ENCODE data around the gene CHRFAM7A.
"Not testable (repeated sequence)": the region's sequence is repeated elsewhere in the genome, so short reads cannot be mapped to it uniquely, and the experiment has no call there.

CHRFAM7A gene

DNA sequence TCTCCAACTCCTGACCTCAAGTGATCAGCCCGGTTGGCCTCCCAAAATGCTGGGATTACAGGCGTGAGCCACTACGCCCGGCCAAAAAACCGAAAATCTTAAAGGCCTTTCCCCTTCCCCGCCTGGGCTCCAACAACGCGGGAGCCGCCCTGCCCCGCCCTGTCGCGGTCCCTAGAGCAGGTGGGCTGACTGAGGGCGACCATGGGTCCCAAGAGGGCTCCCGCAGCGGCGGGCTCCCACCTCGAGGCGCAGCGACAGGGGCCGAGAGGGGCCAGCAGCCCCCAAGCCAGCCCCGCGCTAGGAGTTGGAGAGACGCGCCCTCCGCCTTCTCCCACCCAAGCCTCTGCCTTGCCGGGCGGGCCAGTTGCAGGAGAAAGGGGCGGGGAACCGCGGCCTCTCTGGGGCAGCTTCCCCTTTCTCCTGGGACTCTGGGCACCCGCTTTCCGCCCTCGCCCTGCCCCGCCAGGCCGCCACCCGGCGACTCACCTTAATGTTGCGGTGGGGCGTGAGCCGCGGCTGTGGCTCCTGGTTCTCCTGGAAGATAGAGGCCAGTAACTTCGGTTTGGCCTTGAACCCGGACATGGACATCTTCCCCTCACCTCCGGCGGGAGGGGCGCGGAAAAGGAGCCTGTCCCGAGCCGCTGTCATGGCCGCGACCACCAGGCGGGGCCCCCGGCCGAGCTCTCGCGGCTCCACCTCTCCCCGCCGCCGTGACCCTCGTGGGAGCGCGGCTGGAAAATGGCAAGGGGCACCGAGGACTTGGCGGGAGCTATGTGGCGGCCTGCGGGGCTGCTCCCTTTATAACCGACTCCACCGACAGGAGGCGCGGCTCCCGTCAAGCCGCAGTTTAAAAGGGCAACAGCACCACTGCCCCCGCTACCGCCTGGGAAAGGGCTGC lies at the start of gene CHRFAM7A:
Gene CHRFAM7A (minus strand): TSS at position 775 of the 898 bp plus-strand sequence. CDS start 10,189 bp downstream, outside the sequence.
- DNase-seq = not testable (repeated sequence)

DNA sequence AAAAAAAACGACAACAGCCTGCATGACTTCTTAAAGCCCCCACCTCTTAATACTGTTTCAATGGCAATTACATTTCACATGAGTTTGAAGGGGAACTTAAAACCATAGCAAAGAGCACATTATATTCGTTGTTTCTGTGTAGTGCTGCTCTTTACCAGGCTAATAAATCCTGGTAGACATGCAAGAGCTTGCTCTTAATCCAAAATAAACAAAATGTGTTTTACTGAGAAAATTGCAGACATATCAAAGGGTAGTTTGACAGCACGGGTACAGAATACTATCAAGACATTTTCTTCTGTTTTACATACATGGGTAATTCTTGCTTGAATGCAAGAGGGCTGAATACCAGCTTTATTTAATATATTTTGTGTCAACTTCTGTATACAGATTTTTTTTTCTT lies 45.0 kb upstream of the CHRFAM7A start:
- DNase-seq = not testable (repeated sequence)

DNA sequence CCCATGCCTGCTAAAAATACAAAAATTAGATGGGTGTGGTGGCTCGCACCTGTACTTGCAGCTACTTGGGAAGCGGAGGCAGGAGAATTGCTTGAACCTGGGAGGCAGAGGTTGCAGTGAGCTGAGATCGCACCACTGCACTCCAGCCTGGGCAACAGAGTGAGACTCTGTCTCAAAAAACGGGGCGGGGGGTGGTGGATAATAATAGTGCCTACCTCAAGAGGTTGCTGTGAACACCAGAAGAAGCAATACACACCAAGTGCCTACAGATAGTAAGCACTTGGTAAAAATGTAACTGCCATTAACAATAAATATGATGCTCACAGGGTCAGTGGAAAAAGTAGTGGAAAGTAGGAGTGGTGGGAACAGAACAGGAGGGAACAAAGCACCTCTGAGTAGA lies 42.5 kb upstream of the CHRFAM7A start:
- DNase-seq = not testable (repeated sequence)

DNA sequence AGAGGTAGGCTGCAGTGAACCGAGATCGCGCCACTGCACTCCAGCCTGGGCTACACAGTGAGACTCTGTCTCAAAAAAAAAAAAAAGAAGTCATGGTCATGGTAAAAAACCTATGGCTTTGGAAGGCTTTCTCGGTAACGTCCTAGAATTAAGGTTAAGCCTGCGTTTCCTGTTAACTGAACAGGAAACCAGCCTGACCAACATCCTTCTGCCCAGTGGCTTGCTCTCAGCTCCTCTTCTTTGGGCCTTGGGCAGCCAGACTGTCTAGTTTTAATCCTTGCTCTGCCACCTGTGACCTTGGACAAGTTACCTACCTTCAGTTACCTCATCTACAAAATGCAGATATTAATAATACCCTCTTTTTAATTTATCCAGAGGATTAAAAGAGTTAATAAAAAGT lies 27.4 kb upstream of the CHRFAM7A start:
- DNase-seq = not testable (repeated sequence)

DNA sequence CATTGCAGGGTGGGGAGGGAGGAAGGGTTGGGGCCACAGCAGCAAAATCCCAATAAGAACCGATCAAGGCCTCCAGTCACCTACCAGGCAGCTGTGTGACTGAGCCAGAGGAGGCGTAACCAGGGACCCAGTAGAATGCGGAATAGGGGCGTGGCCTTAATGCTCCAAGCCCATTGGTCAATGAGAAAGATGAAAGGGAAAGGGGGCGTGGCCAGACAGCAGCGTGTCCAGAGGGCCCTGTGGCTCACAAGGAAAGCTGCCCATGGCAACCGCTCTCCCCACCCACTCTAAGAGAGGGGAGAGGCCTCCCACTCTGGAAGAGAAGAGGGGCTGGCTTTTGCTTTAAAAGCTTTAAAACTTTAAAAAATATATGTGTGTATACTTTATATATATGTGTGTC lies 20.8 kb upstream of the CHRFAM7A start, which contains the start of gene GOLGA8R:
Gene GOLGA8R (minus strand): TSS at position 101 of the 400 bp plus-strand sequence. CDS start 98 bp downstream, at position 3.
- not testable (repeated sequence) for DNase-seq

DNA sequence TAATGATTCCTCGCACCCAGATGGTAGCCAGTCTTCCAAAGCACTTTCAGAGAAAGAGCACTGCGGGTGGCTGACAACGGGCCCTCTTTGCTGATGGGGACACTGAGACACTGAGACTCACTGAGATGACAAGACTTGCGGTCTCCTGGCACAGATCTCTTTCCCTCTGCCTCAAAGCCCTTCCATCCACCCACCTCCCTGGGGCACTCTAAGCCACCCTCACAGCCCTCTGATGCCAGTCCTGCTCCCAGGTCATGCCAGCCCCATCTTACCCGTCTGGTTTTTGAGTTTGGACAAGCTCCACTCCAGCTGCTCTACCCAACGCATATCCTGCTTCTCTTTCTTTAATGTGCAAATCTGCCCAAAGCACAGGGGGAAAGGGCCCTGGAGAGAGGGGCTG lies 14.3 kb upstream of the CHRFAM7A start:
- not testable (repeated sequence) for DNase-seq

DNA sequence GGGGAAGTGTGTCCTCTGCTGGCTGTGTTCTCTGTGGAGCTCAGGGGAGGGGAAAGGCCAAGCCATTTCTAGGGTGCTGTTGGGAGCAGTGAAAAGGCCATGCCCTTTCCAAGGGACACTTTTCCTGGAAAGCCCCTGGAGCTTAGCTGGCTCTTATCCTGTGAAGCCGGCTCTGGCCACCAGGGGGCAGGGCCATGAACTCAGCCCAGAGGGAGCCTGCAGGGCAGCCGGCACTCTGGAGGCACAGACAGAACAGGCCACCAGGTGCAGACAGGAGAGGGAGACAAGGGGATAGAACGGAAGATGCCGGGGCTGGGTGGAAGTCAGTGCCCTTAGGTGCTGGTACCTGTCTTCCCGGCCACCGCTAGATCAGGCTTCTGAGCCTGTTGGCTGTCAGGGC lies 5.6 kb upstream of the CHRFAM7A start:
- not testable (repeated sequence) for DNase-seq

DNA sequence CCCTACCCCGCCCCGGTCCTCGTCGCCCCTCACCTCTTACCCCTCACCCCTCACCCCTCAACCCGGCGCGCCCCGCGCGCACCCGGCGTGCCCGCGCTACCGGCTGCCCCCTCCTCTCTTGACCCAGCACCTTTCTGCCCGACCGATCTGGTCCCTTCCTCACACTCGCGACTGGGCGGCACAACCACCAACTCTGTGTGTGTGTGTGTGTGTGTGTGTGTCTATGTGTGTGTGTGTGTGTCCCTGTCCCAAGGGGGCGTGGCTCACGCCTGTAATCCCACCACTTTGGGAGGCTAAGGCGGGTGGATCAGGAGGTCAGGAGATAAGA lies 288 bp upstream of the CHRFAM7A start:
- DNase-seq = not testable (repeated sequence)

DNA sequence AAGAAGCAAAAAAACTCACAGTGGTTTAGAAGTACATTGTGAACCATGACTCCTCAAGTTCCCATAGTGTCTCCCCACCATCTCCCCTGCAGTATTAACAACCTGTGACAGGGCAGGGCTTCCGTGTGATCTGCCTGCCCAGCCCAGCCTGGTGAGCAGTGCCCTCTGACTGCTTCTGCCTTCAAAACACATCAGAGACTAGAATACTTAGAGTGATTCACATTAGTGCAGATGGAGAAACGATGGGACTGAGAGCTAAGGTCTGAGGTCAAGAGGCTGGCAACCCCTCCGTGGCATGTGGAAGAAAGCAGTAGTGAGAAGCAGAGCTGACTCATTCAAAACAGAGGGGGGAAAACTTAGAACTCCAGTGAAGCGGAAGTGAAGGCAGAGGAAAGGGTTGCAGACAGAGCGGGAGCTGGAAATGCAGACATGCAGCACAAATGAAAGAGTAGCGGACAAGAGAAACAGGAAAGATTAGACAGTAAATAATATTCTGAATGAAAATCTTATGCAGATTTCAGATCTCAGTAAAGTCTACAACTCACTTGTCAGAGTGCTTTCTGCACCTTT lies 6.9 kb downstream of the CHRFAM7A start:
- DNase-seq = not testable (repeated sequence)

DNA sequence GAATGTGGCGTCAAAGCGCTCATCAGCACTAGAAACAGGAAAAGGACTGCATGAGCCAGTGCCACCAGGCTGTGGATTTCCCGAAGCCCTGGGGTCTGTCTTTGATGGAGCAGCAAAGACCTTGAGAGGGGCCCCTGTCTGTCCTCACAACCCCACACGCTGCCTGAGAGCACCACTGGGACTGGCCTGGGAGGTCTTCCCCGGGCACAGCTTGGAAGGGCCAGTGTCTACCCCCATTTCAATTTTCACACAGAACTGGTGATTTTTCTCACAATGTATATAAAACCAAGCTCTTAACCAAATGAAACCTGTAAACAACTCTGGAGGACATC lies 16.3 kb downstream of the CHRFAM7A start:
- DNase-seq = not testable (repeated sequence)

DNA sequence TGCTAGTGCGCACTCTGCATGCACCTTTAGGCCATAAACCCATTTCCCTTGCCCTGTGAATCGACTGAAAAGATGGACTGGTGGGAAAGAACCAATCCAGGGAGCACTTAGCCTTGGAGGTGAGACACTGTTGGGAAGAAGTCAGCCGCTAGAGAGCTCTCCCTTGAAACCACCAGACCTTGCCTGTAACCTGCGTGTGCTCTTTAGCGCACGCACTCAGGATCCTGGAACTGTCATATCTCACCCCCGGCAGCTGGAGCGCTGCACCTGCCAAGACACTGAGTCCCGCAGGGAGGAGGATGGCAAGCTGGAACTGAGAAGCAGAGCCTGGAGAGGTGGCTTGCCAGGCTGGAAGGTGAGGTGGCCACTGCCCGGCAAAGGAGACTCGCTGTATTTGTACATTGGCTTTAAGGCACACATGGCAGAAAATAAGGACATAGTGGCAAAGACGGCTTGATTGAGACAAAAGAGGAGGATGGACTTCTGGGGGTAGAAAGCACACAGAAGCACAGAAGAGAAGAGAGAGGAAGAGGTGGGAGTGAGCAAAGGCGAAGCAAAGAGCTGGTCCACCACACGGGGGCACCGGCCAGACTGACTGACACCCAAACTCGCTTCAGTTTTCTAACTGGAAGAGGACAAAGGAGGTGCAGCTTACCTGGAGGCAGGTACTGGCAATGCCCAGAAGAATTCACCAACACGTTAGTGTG lies 16.8 kb downstream of the CHRFAM7A start:
- not testable (repeated sequence) for DNase-seq

DNA sequence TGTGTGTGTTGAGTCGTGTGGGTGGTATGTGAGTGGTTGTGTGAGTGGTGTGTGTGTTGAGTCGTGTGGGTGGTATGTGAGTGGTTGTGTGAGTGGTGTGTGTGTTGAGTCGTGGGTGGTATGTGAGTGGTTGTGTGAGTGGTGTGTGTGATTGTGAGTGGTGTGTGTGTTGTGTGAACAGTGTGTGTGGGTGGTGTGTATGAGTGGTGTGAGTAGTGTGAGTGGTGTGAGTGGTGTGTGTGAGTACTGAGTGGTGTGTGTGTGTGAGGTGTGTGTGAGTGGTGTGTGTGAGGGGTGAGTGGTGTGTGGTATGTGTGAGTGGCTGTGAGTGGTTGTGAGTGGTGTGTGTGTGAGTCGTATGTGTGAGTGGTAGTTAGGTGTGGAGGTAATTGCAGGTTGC lies 17.5 kb downstream of the CHRFAM7A start:
- DNase-seq = not testable (repeated sequence)

DNA sequence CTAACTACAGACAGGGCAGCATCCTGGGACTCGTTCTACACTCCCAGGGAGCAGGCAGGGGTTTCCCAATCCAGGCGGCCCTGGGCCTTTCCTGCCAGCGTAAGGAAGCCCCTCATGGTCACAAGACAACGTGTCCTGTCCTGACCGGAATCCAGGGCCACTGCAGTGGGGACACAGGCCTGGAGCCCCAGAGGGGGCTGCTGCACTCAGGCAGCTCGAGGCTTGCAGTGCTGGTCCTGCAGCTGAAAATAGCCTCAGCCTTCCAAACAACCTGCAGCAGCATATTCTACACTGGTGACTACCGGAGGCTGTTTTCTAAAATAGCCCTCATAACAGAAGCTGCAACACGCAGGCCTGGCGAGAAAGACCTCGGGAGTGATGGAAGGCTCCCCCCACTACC lies 18.5 kb downstream of the CHRFAM7A start:
- not testable (repeated sequence) for DNase-seq

DNA sequence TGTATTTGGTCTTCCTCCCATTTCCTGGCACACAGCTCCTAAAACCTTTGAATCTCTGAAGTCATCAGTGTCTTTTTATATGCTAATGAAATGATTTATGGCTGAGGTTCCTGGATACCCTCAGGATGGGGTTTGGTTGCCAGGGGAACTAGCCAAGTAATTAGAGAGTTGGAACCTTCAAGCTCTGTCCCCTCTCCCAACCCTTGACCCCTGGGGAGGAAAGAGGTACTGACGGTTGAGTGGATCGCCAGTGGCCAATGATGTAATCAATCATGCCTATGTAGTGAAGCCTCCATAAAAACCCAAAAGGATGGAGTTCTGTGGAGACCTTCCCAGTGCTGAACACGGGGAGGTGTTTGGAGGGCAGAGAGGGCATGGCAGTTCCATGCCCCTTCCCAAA lies 25.1 kb downstream of the CHRFAM7A start:
- DNase-seq = not testable (repeated sequence)

DNA sequence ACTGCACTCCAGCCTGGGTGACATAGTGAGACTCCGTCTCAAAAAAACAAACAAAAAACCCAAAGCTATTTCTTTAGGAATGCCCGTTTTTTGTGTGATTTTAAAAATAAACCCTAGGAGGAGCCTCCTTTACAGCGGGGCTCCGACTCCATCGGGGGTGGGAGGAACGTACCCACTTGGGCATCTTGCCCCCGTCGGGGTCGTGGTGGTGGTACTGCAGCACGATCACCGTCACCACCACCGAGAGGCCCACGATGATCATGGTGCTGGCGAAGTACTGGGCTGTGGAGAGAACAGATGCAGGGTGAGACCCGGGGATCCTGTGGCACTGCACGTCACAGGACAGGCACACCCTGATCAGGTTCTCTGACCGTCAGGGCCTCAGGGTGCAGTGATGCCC lies 26.1 kb downstream of the CHRFAM7A start:
- not testable (repeated sequence) for DNase-seq

DNA sequence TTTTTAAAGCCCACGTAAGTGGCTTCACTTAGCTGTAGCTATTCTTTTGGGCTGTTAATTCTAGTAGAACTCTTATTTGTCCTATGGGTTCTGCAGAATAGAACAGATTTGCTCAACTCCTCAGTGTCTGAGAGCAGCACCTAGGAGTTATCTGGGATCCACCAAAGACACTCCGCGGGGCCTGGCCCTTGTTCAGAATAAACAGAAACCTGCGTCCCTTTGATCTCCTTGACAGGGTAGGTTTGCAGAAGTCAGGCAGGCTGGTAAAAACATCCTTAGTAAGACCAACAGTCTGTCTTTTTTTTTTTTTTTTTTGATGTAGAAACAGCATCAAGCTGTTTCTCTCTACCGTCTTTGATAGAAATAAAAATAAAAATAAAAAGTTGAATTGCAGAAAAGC lies 31.9 kb downstream of the CHRFAM7A start:
- DNase-seq = not testable (repeated sequence)

DNA sequence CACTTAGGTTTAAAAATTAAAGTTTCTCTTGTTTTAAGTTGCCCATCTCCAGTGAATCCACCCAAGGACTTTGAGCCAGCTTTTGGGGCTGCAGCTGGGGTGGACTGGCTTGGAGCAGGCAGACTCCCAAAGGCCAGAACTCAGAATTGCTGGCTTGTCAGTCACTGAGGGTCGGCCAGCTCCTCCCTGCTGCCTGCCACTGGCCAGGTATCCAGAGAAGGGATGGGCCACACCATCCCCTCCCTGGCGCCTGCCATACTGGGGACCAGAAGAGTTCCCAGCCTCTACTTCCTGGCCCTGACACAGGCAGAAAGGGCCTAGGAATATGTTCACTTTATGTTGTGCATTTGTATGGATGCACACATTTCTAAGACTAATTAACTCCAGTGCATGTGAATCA lies 32.4 kb downstream of the CHRFAM7A start:
- not testable (repeated sequence) for DNase-seq

DNA sequence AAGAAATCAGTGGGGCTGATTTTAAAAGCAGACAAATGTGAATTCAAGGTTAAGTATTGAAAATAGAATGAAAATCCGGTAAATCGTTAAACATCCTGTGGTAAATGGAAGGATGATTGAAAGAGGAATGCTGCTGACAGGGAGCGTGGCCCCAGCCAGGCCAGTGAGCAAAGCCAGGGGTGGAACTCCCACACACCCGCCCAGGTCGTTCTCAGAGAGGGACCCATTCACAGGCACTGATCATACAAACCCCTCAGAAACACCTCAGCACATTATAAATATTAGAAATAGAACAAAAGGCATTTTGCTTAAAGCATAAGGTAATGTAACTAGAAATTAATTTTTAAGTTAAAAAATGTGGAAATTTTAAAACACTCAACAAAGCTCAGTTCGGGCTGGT lies 38.3 kb downstream of the CHRFAM7A start:
- DNase-seq = not testable (repeated sequence)

DNA sequence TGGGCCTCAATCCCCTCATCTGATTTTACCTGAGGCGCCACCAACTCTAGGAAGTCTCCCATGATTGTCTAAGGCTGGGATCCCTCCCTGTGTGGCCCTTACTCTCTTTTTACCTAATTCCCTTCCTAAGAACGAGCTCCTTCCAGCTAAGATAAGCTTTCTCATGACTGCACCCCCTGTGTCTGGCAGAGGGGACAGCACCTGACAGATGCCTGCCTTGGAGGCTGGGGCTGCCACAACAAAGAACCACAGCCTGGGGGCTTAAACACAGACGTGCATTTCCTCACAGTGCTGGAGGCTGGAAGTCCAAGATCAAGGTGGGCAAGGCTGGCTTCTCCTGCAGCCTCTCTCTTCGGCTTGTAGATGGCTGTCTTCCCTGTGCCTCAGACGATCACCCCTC lies 43.5 kb downstream of the CHRFAM7A start:
- not testable (repeated sequence) for DNase-seq

DNA sequence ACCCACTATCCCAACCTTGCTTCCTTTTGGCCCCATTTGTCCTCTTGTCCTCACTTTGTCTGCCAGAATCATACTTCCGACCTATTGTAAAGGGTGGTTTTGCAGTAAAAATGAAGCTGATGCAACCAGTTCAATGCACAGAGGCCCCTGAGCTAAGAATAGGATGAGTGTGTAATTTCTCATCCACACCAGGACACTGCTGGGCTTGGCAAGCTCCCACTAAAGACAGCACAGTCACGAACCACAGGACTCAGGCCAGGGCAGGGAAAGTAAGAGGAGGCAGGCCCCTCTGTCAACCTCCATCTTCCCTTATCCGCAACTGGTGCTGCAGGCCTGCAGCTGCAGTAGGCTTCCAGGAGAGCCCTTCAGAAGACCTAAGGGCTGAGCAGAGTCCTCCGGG lies 56.8 kb downstream of the CHRFAM7A start:
- not testable (repeated sequence) for DNase-seq

DNA sequence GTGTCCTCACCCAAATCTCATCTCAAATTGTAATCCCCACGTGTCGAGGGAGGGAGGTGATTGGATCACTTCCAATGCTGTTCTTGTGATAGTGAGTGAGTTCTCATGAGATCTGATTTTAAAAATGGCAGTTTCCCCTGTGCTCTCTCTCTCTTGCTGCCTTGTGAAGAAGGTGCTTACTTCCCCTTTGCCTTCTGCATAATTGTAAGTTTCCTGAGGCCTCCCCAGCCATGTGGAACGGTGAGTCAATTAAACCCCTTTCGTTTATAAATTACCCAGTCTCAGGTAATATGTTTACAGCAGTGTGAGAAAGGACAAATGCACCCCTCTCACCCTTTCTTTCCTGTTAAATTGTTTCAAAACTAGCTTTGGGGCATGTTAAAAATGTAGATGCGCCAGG lies 59.2 kb downstream of the CHRFAM7A start:
- not testable (repeated sequence) for DNase-seq

DNA sequence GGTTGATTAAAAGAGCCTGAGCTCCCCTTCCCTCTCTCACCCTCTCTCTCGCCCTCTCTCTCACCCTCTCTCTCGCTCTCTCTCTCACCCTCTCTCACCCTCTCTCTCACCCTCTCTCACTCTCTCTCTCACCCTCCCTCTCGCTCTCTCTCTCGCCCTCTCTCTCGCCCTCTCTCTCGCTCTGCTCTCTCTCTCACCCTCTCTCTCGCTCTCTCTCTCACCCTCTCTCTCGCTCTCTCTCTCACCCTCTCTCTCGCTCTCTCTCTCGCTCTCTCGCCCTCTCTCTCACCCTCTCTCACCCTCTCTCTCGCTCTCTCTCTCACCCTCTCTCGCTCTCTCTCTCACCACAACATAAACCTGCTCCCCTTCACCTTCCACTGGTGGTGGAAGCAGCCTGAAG lies 67.2 kb downstream of the CHRFAM7A start:
- not testable (repeated sequence) for DNase-seq

DNA sequence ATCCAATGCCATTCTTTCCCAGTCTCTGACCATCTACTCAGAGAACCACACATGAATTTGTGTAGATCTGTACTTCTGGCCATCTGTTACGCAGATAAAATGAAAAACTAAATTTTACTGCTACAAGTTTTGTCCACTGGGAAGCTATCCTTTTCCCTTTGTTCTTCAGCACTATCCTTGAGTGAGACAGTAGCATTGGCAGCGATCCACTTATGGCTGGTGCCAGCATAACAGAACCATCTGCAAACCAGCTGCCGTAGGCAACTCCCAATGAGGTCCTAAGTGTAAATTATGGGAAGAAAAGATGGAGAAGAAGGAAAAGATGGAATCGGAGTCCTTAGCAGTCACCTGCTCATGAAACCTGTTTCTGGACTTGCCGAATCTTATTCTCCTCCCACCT lies 72.3 kb downstream of the CHRFAM7A start:
- DNase-seq = not testable (repeated sequence)

DNA sequence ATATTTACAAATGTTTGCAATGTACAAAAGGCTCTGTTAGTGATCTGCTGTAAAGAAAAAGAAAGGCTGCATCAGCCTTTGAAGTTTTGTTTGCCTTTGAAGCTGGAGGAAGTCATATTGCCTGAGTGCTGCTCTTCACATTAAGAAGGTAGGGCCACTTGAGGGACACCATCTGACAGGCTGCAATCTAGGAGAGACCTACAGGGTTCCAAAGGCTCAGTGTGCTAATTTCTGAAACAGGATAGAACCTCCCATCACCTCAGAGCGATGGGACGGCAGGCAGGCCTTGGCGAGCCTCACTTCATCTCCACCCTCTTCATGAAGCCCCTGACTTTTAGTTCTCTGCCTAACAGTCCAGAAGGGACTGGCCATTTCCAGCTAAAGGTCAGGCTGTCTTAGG lies 77.6 kb downstream of the CHRFAM7A start:
- DNase-seq = not testable (repeated sequence)
